ENCODE results near the gene PGLYRP1.

The PGLYRP1 gene

DNA sequence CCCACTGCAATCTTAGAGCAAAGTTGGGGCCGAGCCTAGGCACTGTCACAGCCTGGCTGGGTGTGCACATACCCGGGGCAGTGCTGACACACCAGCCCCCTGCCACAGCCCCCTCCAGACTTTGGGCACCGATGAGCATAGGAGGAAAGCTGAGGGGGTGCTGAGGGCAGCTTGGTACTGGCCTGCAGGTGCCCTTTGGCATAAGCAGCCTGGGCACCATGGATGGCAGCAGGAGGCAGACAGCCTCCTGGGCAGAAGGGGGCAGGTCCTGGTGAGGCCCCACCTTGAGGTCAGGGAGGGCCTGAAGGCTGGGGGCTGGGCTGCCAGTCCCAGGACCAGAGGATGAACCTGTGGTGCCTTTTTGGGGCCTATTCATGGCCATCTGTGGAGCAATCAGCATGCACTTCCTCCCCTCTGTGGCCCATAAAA, 9.8 kb upstream of the PGLYRP1 start:
- DNase-seq (ENCODE audit: low read depth in 2 of 2) = no peak

DNA sequence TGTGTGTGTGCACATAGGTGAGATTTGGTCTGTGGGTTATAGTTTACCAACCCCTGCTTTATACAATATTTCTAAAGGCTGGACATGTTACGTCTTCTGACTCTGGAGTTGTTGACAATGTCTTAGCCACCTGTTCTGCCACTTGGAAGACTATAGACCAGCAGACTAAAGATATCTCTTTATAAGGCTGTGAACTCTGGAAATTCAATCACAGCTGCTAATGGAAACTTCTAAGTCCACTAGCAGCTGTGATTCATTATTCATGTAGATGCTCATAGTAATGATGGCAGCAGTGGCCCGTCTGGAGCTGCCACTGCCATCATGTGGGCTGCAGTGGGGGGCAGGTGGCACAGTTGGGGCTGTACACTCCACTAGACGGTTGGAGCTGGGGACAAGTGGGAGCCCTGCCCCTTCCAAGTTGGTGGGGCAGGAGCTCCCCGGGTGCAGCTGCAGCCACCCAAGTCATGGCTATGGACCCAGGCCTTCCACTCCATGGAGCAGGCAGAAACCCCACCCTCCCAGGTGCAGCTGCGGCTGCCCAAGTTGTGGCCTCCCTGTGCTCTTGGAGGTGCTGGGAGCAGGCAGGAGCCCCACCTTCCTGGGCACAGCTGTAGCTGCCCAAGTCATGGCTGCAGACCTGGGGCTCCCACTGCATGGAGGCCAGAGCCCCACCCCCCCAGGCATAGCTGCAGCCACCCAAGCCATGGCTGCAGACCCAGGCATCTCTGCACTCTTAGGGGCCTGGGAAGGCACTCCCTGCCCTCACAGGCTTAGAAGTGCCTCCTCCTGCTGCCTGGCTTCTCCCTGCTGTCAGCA, 9.1 kb upstream of the PGLYRP1 start:
- DNase-seq (ENCODE audit: low read depth in 2 of 2) = no peak

DNA sequence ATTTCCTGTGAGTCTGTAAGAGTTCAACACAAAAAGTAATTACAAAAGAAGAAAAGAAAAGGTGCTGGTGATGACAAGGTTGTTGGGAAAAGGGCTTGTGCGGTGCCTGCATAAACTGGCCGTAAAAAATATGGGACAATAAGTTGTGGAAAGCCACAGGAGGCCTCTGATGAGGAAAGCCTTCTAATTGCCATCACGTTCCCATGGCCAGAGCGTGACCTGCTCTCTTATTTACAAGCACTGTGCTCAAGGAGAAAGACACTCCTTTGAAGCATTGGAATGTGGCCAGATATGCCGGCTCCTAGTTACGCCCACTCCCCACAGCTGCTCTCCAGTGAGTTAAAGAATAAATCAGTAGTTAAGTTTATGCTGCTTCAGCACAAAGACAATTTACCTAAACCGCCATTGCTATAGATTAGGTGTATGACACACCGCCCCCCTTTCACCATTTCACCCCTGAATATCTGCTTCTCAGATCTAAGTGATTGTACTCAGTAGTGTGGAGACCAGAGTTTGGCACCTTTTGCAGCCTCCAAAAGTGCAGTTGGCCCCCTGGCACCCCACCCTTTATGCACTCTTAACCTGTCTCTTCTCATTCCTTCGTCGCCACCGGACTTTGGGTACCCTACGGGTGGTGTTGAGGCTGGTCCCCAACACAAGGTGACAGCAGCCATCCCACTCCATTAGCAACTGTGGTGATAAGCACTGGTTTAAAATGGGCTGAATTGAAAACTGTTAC, 8.1 kb upstream of the PGLYRP1 start:
- no peak for DNase-seq (ENCODE audit: low read depth in 2 of 2)

DNA sequence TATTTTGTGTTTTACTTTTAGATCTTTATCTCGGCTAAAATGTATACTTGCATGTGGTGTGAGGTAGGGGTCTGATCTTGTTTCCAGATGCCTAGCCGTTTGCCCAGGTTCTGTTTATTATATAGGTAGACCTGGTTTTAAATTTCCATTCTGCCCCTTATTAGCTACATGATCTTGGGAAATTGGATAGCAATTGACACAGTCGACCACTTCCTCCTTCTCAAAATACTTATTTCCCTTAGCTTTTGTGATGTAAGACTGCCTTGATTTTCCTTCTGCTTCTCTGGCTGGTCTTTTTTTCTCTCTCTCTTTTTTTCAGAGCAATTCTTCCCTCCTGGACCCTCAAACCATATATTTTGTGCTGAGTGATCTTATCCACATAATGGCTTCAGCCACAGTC, 3.0 kb upstream of the PGLYRP1 start:
- DNase-seq (ENCODE audit: low read depth in 2 of 2) = no peak

DNA sequence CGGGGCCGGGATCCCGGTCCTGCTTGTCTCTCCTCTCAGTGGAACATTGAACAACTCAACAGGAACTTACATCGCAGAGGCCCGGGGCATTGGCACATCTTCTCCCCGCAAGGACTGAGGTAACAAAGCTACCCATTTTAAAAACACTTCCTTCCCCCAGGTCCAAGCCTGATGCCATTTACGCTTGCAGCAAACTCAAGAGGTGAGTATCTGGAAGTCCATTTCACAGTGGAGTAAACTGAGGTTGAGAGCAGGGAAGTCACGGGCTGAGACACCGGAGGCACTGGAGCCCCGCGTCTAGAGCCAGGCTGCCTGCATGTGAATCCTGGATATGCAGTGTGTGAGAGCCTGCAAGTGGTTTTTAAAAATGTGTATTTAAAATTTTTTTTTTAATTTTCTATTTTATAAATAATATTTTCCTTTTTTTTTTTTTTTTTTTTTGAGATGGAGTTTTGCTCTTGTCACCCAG, 492 bp upstream of the PGLYRP1 start:
- no peak for DNase-seq (ENCODE audit: low read depth in 2 of 2)

DNA sequence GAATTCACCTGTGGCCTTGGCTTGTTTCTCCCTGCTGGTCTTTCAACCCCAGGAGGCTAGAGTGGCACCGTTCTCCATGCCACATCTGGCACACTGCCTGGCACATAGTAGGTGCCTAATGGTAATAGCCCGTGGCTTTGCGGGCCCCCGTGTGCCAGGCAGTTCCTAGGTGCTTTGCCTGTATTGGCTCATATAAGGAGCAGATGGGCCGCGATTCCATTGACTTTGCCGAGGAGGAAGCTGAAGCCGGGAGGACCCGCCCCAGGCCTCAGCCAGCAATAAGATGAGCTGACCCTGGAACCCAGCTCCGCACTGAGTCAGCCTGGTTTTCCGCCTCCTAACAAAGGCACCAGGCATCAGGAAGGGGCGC, 807 bp downstream of the PGLYRP1 start:
- no peak for DNase-seq (ENCODE audit: low read depth in 2 of 2)

DNA sequence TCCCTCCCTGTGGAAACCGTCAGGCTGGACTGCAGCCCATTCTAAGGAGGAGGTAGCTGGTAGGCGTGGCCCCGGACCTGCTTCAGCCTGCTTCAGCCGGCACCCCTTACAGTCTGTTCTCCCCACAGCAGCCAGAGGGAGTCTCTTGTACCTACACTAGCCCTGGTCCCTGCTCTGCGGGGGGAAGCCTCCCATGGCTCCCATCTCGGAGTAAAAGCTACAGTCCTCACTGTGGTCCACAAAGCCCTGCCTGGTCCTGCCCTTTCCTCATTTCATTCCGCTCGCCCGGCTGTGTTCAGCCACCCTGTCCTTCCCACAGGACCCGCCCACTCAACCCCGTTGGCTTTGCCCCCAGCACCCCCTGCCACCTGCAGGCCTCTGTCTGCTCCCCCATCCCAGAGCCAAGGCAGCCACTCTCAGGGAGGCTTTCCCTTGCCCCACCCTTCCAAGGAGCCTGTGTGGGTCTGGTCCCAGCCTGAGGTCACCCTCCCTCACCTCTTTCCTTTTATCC, 1.3 kb downstream of the PGLYRP1 start:
- DNase-seq (ENCODE audit: low read depth in 2 of 2) = no peak

DNA sequence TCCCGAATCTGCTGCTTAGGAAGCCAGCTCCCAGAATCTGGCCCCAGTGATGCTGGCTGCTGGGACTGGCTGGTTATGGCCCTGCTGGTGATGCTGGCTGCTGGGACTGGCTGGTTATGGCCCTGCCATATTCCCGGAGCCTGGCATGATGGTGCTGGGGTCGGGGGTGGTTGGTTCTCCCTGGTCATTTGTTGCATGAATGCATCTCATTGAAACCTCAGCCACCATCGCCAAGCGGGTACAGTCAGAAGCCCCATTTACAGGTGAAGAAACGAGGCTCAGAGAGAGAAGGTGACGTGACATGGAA, 2.1 kb downstream of the PGLYRP1 start:
- DNase-seq (ENCODE audit: low read depth in 2 of 2) = no peak

DNA sequence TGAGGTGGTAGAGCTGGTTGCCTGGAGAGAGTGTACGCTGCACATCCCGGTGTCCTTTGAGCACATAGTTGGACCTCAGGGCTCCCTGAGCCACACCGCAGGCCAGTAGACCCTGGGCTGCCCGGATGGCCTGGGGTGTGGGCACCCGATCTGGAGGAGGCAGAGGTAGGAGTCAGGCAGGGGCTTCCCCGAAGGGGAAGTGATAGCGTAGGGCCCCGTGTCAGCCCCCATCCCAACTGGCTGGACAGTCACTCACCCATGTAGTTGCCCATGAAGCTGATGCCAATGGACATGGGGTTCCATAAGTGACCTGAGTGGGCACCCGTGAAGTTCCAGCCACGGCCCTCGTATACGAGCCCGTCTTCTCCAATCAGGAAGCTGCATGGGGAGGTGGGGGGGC, 3.6 kb downstream of the PGLYRP1 start:
- DNase-seq (ENCODE audit: low read depth in 2 of 2) = no peak

DNA sequence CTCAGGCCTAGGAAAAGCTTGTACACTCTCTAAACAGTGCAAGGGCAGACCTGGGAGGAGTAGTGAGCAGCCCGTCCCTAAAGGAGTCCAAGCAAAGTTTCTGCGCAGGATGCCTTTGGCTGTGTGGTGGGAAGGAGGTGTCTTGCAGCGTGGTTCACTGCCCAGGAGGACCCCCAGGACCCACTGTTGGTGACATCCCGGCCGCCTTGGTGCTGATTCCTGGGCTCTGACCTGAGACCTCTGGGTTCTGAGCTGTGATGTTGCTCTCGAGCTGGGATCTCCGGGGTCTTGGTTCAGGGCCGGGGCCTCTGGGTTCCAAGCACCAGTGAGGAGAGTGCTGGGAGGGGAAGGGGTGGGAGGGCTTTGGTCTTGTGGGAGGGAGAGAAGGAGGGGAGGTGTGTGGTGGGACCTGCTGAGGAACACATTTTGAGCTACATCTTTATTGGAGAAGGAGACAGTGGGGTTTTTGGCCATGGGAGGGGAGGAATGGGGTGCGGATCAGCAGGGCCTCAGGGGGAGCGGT, 4.1 kb downstream of the PGLYRP1 start:
- DNase-seq (ENCODE audit: low read depth in 2 of 2) = no peak

DNA sequence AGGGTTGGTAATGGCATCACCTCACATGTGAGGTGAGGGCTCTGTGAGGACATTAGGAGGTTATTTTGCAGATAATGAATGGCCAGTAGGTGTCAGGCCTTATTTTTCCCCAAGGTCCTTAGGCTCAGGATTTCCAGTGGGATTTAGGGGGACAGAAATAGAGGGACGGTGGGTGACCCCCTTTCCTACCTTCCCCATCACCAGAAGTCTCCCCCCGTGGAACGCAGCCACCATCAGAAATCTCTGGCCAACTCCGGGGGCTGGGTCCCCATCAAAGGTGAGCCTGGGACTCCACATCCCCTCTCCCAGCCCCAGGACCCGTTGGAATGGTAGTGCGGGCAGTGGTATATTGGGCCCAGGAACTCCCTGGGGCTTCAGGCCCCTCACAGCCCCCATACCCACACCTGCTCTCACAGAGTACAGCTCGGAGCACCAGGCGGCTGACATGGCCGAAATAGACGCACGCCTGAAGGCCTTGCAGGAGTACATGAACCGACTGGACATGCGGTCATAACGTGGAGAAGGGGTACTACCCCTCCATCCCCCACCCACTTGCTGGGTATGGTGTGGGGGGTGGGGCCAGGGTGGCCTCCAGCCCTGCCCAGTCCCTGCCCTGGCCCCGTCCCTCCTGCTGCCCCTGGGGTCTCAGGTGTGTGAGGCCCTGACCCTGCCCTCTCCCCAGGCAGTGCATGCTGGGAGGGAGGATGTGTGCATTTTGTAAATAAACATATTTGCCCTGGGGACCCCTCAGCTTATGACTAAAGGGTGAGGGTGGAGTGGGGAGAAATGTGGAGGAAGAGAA, 4.8 kb downstream of the PGLYRP1 start:
- no peak for DNase-seq (ENCODE audit: low read depth in 2 of 2)

DNA sequence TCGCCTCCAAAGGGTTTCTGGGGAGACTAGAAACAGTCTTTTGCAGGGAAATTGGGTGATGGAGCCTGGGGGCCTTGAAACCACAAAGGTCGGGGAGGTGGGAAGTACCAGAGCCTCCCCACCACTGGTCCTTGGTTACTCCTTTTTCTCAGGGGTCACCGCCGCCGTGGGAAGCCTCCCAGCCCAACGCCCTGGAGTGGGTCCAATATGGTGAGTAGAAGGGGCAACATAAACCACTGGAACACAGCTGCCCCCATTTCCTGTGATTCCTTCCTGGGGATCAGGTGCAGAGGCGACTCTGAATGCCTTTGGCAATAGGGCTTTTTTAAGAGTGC, 5.8 kb downstream of the PGLYRP1 start:
- DNase-seq (ENCODE audit: low read depth in 2 of 2) = no peak

DNA sequence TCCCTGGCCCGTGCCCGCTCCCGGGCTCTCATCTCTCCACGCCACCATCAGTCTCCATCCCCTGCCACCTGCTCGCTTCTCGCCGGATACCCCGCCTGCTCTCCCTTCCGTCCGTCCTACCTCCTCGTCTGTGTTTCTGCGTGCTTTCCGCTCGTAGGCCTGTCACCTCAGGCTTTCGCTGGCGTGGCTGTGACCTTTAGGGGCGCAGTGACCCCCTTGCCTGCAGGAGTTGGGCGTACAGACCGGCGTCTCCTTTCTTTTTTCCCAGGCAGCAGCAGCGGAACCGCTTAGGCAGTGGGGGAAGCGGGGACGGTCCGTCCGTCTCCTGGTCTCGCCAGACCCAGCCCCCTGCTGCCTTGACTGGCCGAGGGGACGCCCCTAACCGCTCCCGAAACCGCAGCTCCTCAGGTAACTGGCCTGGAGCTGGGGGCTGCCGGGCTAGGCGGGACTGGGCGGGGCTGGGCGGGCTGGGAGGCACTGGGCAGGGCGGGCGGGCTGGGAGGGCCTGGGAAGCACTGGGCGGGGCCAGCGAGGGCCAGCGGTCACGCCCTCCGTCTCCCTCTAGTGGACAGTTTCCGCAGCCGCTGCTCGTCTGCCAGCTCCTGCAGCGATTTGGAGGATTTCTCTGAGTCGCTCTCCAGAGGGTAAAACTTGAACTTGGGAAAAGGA, 6.3 kb downstream of the PGLYRP1 start:
- DNase-seq (ENCODE audit: low read depth in 2 of 2) = peak; percentile 51 to 78

DNA sequence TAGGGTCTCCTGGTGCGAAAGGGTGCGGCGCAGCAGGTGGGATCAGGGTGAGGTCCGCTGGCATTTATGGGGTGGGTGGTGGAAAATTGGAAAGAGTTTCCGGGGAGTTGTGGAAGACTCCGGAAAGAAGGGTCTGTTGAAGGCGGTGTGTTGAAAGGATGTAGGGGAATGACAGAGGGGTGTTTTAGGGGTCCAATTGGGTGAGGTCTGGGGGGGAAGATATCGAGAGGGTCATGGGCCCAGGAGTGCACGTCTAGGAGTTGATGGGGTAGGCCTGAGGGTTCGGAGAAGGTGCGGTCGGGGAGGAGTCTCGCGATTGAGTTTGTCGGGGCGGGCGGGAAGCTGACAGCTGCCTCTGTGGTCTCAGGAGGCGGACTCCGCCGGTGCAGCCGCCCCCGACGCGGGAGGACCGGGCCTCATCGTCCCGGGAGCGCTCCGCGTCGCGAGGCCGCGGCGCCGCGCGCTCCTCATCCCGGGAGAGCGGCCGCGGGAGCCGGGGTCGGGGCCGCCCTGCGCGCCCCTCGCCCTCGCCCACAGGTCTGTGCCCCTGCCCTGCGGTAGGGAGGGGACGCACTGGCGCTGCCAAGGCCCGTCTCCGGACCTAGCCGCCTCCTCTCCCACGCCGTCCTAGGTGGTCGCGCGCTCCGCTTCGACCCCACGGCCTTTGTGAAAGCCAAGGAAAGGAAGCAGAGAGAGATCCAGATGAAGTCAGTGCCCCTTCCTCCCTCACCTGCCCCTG, 7.0 kb downstream of the PGLYRP1 start:
- no peak for DNase-seq (ENCODE audit: low read depth in 2 of 2)

DNA sequence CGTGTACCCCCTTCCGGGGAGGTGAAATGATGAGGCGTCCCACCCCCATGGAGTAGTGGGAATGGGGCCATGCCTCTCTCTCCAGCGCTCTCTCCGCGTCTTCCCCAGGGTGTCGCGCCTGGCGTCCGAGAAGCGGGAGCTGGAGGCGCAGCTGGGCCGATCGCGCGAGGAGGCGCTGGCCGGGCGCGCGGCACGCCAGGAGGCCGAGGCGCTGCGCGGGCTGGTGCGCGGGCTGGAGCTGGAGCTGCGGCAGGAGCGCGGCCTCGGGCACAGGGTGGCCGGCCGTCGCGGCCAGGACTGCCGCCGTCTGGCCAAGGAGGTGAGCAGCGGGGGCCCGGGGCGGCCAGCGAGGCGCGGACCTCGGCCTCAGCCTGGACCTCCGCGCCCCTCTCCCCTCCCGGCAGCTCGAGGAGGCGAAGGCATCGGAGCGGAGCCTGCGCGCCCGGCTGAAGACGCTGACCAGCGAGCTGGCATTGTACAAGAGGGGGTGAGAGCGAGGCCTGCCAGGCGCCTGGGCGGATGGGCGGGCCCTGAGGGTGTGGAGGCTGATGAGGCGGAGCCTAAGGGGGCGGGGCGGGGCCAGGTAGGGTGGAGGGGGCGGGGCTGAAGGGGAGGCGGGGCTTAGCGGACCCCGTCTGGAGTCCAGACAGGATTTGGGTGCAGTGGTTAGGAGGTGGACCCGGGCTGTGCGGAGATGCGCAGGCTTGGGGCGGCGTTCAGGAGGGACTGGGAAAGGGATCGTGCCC, 7.7 kb downstream of the PGLYRP1 start:
- DNase-seq (ENCODE audit: low read depth in 2 of 2) = peak; percentile 41 to 65

DNA sequence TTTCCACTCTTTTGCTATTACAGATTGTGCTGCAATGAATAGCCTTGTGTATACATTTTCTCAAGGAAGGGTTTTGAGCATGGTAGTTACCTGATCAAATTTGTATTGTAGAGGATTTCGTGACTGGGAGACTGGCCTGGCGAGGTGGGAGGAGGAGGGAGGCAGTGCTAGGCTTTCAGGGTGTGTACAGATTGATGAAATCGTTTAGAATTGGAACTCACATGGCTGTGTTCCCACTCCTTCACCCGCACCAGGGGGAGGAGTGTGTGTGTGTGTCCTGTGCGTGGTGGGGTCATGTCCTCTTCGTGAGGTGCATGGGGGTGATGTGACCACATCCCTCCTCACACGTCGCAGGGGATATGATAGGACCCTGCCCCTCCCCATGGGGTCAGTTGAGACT, 8.3 kb downstream of the PGLYRP1 start:
- no peak for DNase-seq (ENCODE audit: low read depth in 2 of 2)

DNA sequence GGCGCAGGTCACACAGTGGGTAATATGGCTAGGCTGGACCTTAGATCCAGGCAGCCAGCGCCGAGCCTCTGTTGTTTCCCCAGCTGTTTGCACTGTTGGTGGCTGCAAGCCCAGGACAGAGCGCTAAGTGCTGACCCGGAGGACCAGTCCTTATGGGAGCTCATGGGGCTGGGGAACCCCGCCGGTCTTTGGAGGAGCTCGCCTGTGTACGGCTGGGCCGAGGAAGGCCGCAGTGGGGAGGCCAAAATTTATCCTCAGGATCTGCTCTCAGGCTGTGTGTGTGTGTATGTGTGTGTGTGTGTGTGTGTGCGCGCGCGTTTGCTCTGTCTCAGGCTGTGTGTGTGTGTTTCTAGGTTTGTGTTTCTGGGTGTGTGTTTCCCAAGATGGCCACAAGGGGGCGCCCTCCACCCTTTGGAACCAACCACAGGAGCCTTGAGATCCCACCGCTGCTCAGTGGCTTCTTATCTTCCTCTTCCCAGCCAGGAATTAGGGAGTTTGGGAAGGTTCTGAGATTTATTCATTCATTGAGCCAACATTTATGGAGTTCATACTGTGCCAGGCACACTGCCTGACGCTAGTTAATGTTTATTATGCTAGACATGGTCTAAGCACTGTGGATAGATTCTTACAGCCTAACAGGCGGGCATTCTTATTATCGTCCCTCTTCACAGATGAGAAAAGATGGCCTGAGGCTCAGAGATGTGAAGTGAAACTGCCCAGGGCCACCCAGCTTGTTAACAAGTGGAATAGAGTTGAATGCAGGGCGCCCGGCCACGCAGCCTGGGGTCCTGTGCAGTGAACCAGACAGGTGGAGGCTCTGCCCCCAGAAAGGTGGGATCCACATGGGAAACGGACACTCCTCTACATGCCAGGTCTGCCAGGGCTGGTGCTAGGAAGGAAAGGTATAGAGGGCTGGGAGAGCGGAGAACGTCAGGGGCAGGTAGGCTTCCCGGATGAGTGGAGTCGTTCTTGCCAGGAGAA, 13.0 kb downstream of the PGLYRP1 start:
- peak; percentile 31 to 48 for DNase-seq (ENCODE audit: low read depth in 2 of 2)

DNA sequence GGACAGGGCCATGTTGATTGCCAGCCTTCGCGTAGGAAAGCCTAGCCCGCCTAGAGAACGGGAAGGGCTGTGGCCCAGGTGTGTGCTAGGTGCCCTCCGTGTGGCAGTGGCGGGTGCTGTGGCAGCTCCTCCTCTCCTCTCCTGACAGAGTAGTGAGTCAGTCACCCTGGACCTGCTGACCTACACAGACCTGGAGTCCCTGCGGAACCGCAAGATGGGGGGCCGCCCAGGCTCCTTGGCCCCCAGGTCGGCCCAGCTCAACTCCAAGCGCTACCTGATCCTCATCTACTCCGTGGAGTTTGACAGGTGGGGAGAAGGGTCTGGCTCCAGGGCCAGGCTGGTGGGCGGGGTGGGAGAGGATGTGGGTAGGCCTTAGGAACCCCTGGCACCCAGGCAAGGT, 16.4 kb downstream of the PGLYRP1 start:
- no peak for DNase-seq (ENCODE audit: low read depth in 2 of 2)

DNA sequence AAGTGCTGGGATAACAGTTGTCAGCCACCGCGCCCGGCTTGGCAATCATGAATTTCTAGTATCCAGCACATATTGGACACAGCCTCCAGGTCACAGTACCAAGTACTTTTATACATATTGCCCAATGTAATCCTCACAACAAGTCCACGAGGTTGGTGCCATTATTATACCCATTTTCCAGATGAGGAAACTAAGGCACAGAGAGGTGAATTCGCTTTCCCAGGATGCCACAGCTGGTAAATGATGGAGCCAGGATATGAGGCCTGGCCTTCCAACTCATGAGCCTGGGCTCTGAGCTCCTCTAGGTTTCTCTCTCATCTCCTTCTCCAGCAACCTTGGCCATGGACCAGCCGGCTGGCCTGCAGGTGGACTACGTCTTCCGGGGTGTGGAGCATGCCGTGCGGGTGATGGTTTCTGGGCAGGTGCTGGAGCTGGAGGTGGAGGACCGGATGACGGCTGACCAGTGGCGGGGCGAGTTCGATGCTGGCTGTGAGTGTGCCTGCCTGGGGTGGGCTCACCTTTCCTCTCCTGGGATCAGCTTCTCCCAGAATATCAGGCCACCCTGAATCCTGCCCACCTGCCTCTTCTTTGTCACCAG, 20.1 kb downstream of the PGLYRP1 start:
- DNase-seq (ENCODE audit: low read depth in 2 of 2) = no peak

Measured in stimulated activated CD4-positive, alpha-beta T cell treated with anti-CD3 and anti-CD28 coated beads, Interleukin-15, amount 100 ng/mL, for 48 hours (primary cell).